GM18861 (cell line): ENCODE measurements around the gene WDR86.

Experiments used
- ATAC-seq: cut with Tn5 transposase; IDR thresholded peaks from one replicate; pipeline ENCODE4 v1.9.1; 2021; ENCODE audit not compliant: unreplicated experiment

WDR86 gene

DNA sequence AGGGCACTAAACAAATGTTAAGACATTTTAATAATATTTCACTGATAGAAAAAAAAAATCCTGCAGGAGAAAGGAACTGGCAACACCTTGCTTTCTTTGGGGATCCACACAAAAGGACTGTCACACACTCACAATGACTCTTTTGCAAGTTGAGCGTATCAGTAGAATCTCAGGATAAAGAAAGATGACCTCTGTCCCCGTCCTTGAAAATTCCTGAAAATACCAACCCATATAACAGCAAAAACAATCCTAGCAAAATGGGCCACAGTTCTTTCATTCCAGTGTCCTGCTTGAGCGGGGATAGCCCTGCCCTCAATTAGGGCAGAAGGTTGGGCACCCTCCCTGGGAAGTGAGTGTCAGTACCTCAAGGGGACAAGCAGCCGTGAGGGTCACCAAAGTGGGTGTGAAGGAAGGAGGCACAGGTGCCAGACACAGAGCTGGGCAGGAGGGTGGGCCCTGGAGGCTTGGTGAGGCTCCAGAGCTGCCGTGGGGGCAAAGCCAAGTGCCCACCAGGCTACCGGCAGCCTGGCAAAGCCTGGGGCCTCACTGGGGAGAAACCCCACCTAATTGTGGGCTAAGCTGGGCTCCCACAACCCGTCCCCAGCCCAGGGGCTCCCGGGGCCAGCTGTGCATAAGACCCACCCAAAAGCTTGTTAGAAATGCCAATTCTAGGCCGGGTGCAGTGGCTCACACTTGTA is 2.8 kb downstream of the WDR86 start:
- ATAC-seq, result no peak

DNA sequence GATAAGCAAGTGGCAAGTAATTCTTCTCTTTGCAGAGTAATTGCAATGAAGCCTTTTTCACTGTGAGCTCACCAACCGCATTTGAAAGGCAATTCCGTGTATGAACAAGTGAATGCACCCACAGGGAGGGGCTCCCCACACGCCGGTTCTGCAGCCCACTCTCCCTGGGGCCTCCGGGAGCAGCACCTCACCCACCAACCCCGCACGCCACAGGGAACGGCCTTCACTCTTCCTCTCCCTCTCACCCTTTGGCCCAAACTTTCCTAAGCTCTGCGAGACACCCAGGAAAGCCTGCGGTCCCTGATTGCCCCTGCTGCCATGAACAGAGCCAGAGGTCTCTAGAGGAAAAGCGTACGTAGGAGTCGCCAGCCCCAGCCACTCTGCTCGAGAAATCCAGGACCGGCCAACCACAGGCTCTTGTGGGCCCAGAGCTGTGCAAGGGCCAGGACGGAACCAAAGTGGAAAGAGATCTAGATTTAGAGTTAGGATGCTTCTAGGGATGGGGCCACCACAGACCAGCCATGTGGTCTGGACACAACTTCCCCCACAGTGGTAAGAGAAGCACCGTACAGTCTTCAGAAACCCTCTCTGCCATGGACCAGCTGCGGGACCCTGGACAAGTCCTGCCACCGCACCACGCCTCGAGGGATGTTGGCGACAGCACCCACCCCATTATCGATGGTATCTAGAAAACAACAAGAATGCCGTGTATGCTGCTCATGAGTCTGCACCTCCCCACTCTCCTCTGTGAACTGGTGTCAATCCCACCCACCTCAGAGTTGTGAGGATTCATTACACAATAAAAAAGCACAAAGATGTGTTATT is 3.6 kb downstream of the WDR86 start:
- ATAC-seq, result no peak

DNA sequence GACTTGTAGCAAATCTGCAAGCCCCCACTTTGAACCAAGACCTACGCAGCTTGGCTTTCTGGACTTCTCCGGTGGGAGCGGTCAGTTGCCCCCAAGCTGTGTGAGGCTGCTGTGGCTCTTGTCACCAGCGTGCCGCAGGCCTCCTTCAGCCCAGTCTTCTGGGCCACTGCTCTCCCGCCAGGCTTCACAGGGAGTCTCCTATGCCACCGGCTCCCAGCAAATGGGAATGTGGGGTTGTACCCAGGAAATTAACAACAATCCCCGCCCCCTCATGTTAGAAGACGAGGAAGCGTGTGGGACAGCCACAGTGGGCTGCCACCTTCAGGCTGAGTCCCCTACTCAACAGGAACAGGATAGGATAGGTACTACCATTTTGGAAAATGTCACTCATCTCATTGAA is 4.2 kb downstream of the WDR86 start:
- no peak for ATAC-seq

DNA sequence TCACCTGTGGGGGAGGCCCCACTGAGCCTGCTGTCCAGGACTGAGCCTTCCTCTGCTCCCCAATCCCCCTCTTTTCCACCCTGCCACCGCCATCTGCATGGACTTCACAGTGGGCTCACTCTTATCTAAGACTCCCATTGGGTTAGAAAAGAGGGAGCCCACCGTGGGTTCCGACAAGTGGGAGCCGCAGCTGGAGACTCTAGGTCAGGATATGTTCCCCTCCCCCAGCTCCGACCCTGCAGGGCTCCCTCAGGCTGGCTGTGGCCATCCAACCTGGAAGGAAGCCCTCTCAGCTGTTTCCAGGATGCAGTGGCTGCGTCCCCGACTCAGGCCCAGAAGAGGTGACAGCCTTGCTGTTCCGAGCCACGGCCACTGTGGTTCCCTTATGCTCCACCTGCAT is 4.8 kb downstream of the WDR86 start:
- no peak for ATAC-seq

DNA sequence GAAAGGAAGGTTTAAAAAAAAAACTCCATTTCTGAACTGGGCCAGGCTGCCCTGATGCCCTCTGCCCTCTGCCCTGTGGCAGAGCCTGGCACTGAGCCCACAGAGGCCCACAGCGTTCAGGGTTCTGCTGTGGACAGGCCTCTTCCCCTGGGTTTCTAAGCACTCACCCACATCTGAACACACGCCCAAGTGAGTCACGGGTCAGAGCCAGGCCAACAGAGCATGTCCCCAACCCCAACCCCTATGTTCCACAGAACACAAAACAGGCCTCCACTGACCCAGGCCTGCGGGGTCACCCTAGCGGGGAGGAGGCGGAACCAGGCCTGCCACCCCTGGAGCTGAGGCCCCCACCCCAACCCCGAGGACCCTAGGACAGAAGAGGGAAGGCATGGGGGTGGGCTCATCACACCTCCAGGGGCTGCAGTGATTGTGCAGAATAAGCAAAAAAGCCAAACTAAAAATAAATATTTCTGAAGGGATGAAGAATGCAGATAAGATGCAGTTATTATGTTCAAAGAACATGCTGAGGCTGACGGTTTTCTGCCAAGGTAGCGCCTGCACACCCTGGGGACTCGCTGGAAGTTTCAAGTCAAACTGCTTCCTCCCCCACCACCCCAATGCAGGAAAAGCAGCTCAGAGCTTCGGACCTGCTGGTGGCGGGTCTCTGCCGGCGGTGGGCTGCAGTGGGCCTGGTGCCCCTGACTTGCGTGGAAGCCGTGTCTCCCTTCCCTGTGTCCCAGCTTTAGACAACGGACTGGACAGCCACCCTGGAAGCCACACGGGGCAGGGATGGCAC is 5.4 kb downstream of the WDR86 start:
- no peak for ATAC-seq

DNA sequence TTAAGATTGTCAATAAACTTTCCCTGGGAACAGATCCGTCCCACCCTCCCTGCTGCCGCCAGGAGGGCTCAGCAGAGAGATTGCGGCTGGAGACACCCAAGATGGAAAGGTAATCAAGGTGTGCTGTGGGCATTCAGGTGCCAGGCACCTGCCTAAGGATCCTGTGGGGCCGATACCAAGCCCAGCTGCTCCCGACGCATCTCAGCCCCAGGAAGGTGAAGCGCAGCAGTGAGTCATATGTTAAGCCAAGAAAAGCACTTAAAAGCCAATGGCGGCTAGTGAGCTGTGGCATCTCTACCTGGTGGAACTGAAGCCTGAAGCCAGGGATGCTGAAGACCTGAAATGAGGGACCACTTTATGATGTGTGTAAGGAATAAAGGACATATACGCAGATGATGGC is 6.1 kb downstream of the WDR86 start:
- ATAC-seq, result no peak

DNA sequence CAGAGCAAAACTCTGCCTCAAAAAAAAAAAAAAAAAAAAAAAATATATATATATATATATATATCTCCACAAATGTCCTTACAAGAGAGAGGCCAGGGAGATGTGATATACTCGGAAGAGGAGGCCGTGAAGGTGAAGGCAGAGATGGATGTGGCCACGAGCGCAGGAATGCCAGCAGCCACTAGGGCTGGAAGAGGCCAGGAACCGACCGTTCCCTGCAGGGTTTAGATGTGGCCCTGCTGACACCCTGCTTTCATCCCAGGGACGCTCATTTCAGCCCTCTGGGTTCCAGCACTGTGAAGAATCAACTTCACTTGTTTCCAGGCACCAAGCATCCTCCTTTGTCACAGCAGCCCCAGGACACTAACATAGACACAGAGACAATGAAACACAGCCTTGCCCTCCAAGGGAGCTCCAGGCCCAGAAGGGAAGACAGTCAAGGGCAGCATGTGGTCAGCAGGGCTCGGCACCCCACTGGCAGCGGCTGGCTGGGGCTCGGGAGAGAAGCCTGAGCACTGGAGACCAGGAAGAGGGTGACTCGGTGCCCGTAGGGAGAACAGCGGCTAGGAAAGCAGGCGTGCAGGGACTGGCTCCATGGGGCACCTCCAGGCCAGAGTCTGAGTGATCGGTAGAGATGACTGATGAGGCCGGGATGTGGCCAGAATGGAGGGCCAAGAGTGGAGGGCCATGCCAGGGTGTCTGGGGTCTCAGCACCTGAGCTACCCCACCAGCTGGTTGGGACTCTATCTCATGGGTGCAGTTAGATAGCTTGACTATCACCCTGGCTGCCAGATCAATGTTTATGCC is 7.6 kb downstream of the WDR86 start:
- ATAC-seq, result no peak

DNA sequence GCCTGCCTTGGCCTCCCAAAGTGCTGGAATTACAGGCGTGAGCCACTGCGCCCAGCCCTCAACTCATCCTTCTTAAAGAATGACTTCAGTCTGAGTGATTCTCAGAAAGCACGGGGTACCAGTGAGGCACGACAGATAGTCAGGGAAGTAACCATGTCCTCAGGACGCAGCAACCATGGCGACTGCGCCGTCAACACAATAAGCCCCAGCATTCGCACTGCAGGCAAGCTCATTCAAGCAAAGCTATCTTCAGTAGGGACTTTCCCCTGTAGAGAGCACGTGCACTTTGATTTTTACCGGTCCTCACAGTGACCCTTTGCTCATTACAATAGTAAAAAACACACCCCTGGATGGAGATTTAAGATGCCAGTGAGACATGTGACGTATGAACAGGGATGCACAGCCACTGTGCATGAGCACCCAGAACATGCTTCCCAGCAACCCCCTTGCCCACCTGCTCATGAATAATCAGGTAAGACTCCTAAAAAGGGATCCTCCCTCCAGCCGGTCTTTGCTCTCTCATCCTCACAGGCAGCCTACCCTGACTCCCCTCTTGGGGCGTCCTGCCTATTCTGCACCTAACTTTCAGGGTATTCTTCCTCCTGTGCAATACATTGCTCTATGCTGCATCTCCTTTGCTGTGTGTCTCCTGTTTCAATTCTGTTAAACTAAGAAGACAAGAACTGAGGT is 9.1 kb downstream of the WDR86 start:
- peak; percentile 86 for ATAC-seq

DNA sequence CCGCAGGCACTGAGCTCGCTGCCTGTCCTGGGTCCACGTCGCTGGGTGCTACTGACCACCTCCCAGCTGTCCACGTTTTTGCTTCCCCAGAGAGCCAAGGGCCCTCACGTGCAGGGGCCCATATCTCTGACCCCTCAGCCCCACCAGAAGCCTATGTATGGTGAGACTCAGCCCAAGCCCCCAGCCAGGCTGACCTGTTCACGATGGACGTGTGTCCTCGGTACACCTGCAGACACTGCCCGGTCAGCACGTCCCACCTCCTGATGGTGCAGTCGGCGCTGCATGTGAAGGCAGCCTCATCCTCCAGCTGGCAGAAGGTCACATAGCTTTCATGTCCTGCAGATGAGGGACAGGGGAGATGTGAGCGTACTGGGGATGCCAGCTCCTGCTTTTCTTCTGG is 9.9 kb downstream of the WDR86 start:
- ATAC-seq, result no peak

DNA sequence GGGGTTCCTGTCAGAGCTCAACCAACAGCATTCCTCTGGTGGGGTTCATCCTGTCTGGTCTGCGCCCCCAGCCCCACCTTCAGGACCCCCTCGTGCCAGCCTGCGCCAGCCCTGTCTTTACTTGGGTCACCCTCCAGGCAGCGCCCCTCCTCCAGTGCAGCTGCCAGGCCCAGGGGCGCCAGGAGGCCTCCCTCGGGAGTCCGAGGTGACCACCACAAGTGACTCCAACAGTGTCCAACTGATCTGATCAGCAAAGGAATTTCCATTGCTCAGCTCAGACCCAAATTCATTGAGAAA is 10.6 kb downstream of the WDR86 start:
- no peak for ATAC-seq

DNA sequence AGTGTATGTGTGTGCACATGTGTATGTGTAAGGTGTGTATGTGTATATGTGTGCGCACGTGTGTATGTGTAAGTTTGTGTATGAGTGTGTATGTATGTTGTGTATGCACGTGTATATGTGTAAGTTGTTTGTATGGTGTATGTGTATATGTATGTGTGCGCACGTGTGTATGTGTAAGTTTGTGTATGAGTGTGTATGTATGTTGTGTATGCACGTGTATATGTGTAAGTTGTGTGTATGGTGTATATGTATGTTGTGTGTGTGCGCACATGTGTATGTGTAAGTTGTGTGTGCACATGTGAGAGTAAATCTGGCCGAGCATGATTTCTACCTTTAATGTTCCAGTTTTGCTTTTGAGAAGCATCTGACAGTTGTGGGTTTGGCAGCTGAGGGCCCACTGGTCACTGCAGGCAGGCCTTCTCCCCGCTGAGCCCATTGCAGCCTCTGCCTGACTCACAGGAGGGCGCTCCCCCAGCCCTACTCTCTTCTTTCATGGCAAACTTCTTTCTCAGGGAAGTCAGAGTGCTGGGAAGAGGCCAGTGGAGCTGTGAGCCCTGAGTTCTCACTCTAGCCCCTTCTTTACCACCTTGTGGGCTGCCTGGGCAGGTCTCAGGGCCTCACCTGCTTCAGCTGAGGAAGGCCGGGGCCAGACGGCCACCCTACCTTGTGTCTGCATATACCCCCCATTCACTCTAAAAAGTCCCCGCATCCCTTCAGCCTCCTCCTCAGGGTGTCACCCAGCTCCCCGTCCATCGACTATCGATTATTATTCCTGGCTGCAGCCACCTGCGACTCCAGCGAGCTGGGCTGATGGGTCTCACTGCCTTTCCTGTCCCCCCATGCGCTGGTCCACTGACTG is 11.2 kb downstream of the WDR86 start:
- ATAC-seq, result no peak

DNA sequence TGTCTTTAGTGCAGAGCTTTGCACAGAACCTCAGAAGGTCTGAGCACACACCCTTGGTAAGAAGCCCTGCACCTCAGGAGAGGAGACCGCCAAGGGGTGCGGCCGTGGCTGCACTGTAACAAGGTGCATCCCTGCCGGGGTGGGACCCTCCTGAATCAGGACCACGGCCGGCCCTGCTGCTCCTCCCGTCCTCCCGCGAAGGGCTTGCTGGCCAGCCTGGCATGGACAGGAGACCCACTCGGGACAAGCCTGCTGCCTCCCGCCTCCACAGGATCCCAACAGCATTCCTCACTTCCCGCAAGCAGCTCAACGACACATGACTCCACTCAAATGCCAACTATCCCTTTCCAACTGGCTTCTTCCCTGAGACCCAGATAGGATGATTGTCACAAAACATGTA is 12.8 kb downstream of the WDR86 start:
- ATAC-seq, result no peak

DNA sequence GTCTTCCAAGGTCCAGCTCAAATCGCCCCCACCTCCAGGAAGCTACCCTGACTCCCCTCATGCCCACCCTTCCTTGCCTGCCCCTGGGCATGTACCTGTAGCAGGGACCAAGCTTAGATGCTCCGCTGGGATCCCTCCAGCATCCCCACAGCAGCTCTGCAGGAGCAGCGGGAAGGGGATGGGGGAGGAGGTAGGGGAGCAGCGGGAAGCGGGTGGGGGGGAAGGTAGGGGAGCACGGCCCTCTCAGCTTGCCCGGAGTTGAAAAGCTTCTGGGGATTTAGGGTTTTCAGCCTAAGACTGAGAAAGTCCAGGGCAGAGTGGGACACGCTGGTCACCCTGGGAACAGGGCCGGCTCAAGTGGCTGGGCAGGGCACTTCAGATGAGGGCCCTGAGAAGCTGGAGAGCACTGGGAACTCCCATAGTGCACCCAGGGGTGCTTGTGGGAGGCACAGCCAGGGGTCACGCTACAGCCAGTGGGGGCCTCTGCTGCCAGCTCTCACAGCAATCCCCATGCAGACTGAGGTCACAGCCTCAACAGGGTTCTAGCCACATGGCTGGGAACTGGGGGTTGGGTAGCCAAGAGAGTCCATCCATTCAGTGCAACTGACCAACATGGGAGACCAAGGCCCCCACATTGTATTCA is 13.4 kb downstream of the WDR86 start:
- ATAC-seq, result no peak

DNA sequence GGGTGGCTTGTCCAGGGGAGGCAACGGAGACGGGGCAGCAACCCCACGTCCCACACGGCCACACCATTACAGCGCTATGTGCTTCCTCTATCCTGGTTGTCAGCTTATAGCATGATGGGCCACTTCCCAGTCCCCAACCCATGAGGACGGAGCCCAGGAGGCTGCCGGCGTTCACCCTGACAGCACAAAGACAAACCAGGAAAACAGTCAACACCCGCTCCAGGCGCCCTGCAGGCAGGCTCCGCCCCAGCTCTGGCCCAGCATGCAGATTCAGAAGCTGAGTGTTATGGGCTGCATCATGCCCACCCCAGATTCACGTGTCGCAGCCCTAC is 14.8 kb downstream of the WDR86 start:
- ATAC-seq, result no peak

DNA sequence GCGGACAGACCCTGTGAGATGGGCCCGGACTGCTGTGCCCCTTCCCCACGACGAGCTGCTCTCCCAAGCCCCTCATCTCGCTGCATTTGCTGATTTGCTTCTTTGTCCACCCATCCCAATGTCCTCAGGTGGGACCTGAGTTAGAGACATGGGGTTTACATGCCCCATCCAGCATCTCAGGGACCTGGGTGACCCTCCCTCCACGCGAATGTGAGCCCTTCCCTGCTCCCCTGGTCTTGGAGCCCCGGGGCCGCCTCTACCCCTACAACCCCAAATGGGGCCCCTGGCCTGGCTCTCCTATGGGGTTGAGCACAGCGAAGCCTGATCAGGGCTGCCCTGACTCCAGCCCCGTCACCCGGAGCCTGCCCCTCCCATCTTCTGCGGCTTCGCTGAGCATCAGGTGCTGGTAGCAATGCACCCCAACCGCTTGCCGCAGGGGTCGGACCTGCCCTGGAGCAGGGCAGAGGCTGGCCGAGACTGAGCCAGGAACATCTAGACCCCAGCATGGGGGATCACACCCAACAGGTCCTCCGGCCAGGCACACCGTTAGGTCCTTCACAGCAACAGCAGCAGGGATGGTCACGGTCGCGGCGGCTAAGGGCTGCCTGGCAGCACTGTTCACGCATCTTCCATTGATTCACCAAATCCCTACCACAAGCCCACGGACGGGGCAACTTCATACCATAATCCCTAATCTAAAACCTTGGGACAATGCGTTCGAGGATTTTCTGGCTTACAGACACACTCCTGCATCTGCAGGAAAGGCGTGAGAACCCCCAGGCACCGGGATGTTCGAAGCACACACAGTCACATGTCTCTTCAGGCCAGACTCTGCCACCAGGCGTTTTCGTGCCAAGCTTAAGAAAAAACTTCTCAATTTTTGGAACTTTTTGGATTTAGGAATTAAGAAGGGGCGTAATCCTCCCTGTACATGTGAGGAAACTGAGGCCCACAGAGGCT is 15.5 kb downstream of the WDR86 start:
- ATAC-seq, result no peak

DNA sequence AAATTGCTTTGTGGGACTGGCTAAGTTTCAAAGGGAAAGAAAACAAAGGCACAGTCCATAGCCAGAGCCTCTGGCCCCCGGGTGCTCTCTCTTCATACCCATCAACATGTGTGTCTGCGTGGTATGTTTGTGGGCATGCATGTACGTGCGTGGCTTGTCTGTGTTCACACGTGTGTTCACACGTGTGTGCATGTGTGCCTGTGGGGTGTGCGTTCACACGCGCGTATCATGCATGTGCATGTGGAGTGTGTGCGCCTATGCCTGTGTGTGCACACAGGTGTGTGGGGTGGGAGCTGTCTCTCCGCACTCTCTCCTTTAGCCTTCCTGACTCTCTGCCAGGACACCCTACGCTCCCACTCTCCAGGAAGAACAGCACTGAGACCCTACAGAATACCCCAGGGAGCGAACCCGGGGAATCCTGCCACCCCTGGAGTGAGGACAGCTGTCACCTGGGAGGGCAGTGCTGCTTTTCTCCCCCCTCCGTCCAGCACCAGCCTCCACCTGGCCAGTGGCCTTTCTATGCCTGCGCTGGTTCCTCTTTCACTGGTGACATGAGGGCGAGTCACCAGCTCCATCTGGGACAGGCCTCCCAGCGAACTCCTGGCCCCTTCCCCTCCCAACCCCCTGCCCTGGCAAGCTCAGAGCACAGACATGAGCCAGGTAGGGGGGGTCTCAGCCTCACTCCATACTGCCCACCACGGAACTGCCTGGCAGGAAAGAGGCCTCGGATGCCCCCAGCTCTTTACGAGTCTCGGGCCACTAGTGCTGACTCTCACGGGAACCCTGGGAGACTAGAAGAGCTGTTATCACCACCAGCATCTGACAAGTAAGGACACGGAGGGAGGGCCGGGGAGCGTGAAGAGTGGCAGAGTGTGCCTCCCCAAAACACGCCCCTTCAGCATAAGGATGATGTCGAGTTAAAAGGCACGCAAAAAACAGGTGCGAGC is 16.5 kb downstream of the WDR86 start:
- no peak for ATAC-seq

DNA sequence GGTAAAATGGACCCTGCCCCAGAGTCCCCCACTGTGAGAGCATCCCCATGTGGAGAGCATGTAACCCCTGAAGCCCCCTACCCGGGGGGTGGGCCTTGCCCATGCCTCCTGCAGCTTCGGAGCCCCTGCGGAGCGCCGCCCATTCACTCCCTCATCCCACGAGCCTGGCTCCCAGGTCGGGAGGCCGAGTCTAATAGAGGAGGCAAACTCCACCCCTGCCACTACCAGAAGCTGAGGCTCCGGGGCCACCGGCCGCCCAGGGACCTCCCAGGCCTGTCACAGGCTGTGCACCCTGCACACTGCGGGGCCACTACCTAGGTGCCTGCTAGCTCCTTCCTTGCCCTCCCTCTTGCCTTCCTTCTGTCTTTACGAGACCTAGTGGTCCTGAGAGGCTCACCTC is 17.4 kb downstream of the WDR86 start:
- no peak for ATAC-seq
